GM23338 (cell line): ENCODE results near the gene GPR39. TPM values are rescaled to one million over a fixed set of nuclear protein-coding genes. Genes with fewer than 3 reads are reported as not detected.

Experiments
- ATAC-seq: fragments of 200-7000 bp; cut with Tn5 transposase; 3 replicates; pipeline ENCODE4 v1.9.1; 2020
- DNase-seq: peaks from one replicate; pipeline ENCODE4 v3.0.0-alpha.2; 2015; ENCODE audit warnings: low spot score
- H2AFZ ChIP-seq: fragments of 200-600 bp; sonication (generic); 2 replicates; pipeline ENCODE4 v1.8.0; 2016; ENCODE audit warnings: antibody characterized with exemption, mild to moderate bottlenecking, moderate library complexity
- H3F3A ChIP-seq: fragments of 200-600 bp; sonication (generic); replicated peaks from 2 replicates; pipeline ENCODE4 v1.8.0; 2017; ENCODE audit warnings: antibody characterized with exemption, mixed run types, low read depth
- H3K27ac ChIP-seq: fragments of 200-600 bp; sonication (generic); 2 replicates; pipeline ENCODE4 v1.6.1; 2016; ENCODE audit warnings: low read depth
- H3K27me3 ChIP-seq: fragments of 200-600 bp; sonication (generic); 2 replicates; pipeline ENCODE4 v1.8.0; 2016; ENCODE audit warnings: mild to moderate bottlenecking, mixed run types, moderate library complexity; ENCODE audit not compliant: insufficient read depth
- H3K36me3 ChIP-seq: fragments of 200-600 bp; sonication (generic); 2 replicates; pipeline ENCODE4 v1.8.0; 2016; ENCODE audit warnings: mild to moderate bottlenecking; ENCODE audit not compliant: insufficient read depth
- H3K4me1 ChIP-seq: fragments of 200-600 bp; sonication (generic); 2 replicates; pipeline ENCODE4 v1.8.0; 2016; ENCODE audit warnings: mild to moderate bottlenecking, moderate library complexity; ENCODE audit not compliant: insufficient read depth
- H3K4me2 ChIP-seq: fragments of 200-600 bp; sonication (generic); 2 replicates; pipeline ENCODE4 v1.7.1; 2017; ENCODE audit warnings: mixed run types
- H3K4me3 ChIP-seq: fragments of 200-600 bp; sonication (generic); 2 replicates; pipeline ENCODE4 v1.6.1; 2016; ENCODE audit warnings: mixed run types
- H3K79me2 ChIP-seq: fragments of 200-600 bp; sonication (generic); replicated peaks from 2 replicates; pipeline ENCODE4 v1.8.0; 2017; ENCODE audit warnings: mild to moderate bottlenecking; ENCODE audit not compliant: insufficient read depth
- H3K9me2 ChIP-seq: fragments of 200-600 bp; sonication (generic); 2 replicates; pipeline ENCODE4 v1.8.0; 2017; ENCODE audit not compliant: insufficient read depth
- H4K20me1 ChIP-seq: fragments of 200-600 bp; sonication (generic); replicated peaks from 2 replicates; pipeline ENCODE4 v1.8.0; 2017; ENCODE audit warnings: mild to moderate bottlenecking; ENCODE audit not compliant: insufficient read depth
- H3K27ac Mint-ChIP-seq: 2 replicates; pipeline ENCODE4 v1.8.0; 2020; ENCODE audit warnings: inconsistent platforms, mild to moderate bottlenecking, moderate library complexity, mixed read lengths
- H3K27me3 Mint-ChIP-seq: 3 replicates; pipeline ENCODE4 v1.8.0; 2022; ENCODE audit warnings: low read depth, mild to moderate bottlenecking, moderate library complexity, mixed read lengths, inconsistent platforms; ENCODE audit not compliant: insufficient read depth, poor library complexity
- H3K36me3 Mint-ChIP-seq: 3 replicates; pipeline ENCODE4 v1.8.0; 2021; ENCODE audit warnings: low read depth, mild to moderate bottlenecking, inconsistent platforms, moderate library complexity, mixed read lengths
- H3K4me1 Mint-ChIP-seq: 3 replicates; pipeline ENCODE4 v1.8.0; 2020; ENCODE audit warnings: mild to moderate bottlenecking, inconsistent platforms, mixed read lengths
- H3K4me3 Mint-ChIP-seq: 3 replicates; pipeline ENCODE4 v1.8.0; 2021; ENCODE audit warnings: moderate library complexity, mild to moderate bottlenecking, inconsistent platforms, mixed read lengths
- H3K9me3 Mint-ChIP-seq: 3 replicates; pipeline ENCODE4 v1.8.0; 2020; ENCODE audit warnings: moderate library complexity, mild to moderate bottlenecking, inconsistent platforms, mixed read lengths
- CTCF ChIP-seq, 2 experiments: fragments of 200-600 bp in 1 of 2; sonication (generic) in 1 of 2; conservative IDR thresholded peaks; 2 replicates each; pipeline versions ENCODE4 v1.5.1 to v1.6.1; 2016 to 2017; ENCODE audit warnings: antibody characterized with exemption in 2 of 2, low read depth in 2 of 2, mild to moderate bottlenecking in 2 of 2, moderate library complexity in 1 of 2
- EZH2phosphoT487 ChIP-seq: fragments of 200-600 bp; sonication (generic); IDR thresholded peaks from one replicate; pipeline ENCODE4 v1.8.1; 2018; ENCODE audit warnings: antibody characterized with exemption; ENCODE audit not compliant: unreplicated experiment
- JUNB ChIP-seq: IDR thresholded peaks from one replicate; pipeline ENCODE4 v1.6.1; 2016; ENCODE audit warnings: antibody characterized with exemption; ENCODE audit not compliant: unreplicated experiment
- NANOG ChIP-seq: IDR thresholded peaks from 2 replicates; pipeline ENCODE4 v1.6.1; 2016; ENCODE audit warnings: antibody characterized with exemption, borderline replicate concordance
- POLR2AphosphoS5 ChIP-seq: IDR thresholded peaks from 2 replicates; pipeline ENCODE4 v1.6.1; 2016; ENCODE audit warnings: antibody characterized with exemption, low read depth
- ZNF114 ChIP-seq: fragments of 250-450 bp; sonication (Bioruptor Pico); IDR thresholded peaks from 2 replicates; pipeline ENCODE4 v1.5.0; 2020; ENCODE audit warnings: mild to moderate bottlenecking, moderate library complexity
- ZNF331 ChIP-seq: fragments of 250-450 bp; sonication (Bioruptor Pico); IDR thresholded peaks from 2 replicates; pipeline ENCODE4 v1.5.0; 2020; ENCODE audit warnings: low read depth, mild to moderate bottlenecking, moderate library complexity
- ZNF462 ChIP-seq: fragments of 250-450 bp; sonication (Bioruptor Pico); IDR thresholded peaks from 2 replicates; pipeline ENCODE4 v1.5.0; 2020; ENCODE audit warnings: mild to moderate bottlenecking, moderate library complexity
- polyA plus RNA-seq: library from polyadenylated mRNA; unstranded; fragments of >200 nt; fragmentation: Nextera tagmentation; extraction: Ambion mirVana; gene quantifications from 2 replicates; pipeline ENCODE4 v1.2.1, GENCODE V29; 2016
- total RNA-seq: library from RNA; depleted of rRNA; stranded (reverse); fragments of >200 nt; shearing (Covaris generic); gene quantifications from 2 replicates; pipeline ENCODE4 v1.2.3, GENCODE V29; 2014
- TF ChIP-seq, protein P1 (sequence below): IDR thresholded peaks from 2 replicates; pipeline ENCODE4 v1.6.1; 2016; ENCODE audit warnings: antibody characterized with exemption

GPR39 gene
- total and polyA plus RNA-seq, 2 experiments from 2014 or later = 0.55 to 1.9 TPM

DNA sequence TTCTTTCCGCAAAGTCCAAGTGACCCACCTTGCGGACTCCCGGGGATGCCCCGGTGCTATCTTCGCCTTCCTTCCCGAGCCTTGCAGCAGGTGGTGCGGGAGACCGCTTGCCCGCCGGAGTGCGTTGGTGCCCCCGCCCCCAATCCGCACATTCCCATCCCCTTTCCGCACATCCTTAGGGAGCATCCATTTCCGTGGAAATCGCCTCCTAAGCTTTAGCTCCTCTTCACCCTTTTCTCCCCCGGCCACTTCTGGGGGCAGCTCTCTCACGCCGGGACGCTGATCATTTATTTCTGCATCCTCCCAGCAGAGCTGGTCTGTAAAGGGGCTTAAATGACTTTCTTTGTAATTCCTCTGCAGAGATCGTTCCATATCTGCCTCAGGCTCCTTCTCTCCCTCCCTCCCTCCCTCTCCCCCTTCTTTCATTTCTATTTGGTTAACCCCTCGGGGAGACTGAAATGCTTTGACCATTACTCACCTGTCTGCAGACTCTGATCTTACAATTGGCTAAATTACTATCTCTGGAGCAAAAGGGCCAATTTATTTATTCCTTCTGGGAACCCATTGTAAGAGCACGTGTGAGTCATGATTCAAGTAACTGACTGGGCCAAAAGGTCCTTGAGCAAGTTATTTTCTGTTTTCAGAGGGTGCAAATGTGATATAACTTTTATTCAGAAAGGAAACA, 254.7 kb downstream of the GPR39 start (continued):
- TF ChIP-seq ZNF462 (CRISPR knock-in tag) (no peak), ZNF331 (CRISPR knock-in tag) (no peak), NANOG (0 out of 2 replicates have a peak, but pooled peaks have one; percentile 26), CTCF (conservative IDR thresholded peaks at IDR 0.05; ENCODE audit: low read depth in 2 of 2) (peak in 1 of 2 experiments; percentile 10; a peak in 1 of 4 replicates), EZH2phosphoT487 (no peak)

GRCh38 chr2:132676999-132677398, 260.4 kb downstream of the GPR39 start:
- Histone ChIP-seq H3K36me3 (no peaks in the 10 kb centered on the region), H4K20me1 (no peaks in the 10 kb centered on the region), H3K27ac (no peak overlapping the region), H3K4me3 (no peak overlapping the region), H3K79me2 (no peaks in the 10 kb centered on the region), H3K9me2 (peaks cover 6% of the 10 kb centered on the region; the same call in 1 of the 2 replicates), H3K4me1 (peaks cover under 1% of the 10 kb centered on the region; the same call in 1 of the 2 replicates), H3K27me3 (peaks cover 30% of the 10 kb centered on the region), H2AFZ (no peak overlapping the region), H3F3A (no peaks in the 10 kb centered on the region), H3K4me2 (no peak overlapping the region)
- ATAC-seq (no peak), DNase-seq (no peak)
- H3K27ac Mint-ChIP-seq = no peak overlapping the region
- H3K4me1 Mint-ChIP-seq = no peaks in the 10 kb centered on the region
- H3K9me3 Mint-ChIP-seq = no peaks in the 10 kb centered on the region
- TF ChIP-seq ZNF114 (CRISPR knock-in tag) (no peak), ZNF331 (CRISPR knock-in tag) (no peak), JUNB (no peak), POLR2AphosphoS5 (no peak)
- TF ChIP-seq, protein P1, sequence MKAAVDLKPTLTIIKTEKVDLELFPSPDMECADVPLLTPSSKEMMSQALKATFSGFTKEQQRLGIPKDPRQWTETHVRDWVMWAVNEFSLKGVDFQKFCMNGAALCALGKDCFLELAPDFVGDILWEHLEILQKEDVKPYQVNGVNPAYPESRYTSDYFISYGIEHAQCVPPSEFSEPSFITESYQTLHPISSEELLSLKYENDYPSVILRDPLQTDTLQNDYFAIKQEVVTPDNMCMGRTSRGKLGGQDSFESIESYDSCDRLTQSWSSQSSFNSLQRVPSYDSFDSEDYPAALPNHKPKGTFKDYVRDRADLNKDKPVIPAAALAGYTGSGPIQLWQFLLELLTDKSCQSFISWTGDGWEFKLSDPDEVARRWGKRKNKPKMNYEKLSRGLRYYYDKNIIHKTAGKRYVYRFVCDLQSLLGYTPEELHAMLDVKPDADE = no peak
- H3K36me3 Mint-ChIP-seq = no peaks in the 10 kb centered on the region
- H3K27me3 Mint-ChIP-seq = peaks cover 9% of the 10 kb centered on the region
- H3K4me3 Mint-ChIP-seq = no peak overlapping the region
